ENCODE data around the gene NTNG1.

- TF ChIP-seq POLR2A (IDR thresholded peaks at IDR 0.05) (no peak), CTCF (IDR thresholded peaks at IDR 0.05) (no peak)
Observed at GRCh38 chr1:107116306-107116790, 24.5 kb upstream of the NTNG1 start.

All from esophagus squamous epithelium (tissue), 4 donors.